ENCODE data around the gene ZNF408. TPM values are rescaled to one million over a fixed set of nuclear protein-coding genes. Genes with fewer than 3 reads are reported as not detected.

ZNF408 gene
- total and polyA plus RNA-seq, 2 of the 13 experiments (the other 11 are each of a cell fraction or from before 2014, with no cell fraction given), result 11.2 to 12.5 TPM

DNA sequence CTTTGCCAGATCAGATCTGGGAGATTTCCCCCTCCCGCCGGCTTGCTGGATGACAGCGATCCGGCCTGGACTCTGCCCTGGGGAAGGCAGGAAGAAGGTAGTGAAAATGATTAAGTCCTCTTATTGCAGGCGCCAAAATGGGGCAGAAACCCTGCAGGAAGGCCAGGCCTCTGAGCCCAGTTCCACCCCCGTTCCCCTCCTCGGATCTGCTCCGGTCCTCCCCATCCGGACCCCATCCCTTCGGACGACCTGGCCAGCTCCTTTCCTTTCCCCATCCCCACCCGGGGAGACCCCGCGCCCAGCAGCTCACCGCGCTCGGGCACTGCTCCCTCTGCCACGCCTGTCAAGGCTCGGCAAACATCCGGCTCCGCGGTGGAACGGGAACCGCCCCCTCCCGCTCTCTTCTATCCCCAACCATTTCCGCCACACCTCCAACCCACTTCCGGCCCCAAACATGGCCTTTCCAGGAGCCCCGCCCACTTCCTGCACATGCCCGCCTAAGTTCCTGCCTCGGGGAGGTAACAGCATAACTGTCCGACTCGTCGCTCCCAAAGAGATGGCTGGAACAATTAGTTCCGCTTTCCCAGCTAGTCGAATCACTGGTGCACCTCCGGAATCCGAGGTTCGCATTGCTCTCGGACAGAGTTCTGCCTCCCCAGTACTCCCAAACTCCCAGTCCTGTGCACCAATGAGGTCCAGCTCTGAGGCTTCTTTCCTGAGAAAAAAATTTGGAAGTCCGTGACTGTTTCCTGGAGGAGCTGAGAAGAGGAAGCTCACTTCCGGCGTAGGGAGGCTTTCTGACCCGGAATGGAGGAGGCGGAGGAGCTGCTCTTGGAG, at the start of gene ZNF408, which contains the start of gene ARHGAP1 (continued):
- TF ChIP-seq, protein P1, sequence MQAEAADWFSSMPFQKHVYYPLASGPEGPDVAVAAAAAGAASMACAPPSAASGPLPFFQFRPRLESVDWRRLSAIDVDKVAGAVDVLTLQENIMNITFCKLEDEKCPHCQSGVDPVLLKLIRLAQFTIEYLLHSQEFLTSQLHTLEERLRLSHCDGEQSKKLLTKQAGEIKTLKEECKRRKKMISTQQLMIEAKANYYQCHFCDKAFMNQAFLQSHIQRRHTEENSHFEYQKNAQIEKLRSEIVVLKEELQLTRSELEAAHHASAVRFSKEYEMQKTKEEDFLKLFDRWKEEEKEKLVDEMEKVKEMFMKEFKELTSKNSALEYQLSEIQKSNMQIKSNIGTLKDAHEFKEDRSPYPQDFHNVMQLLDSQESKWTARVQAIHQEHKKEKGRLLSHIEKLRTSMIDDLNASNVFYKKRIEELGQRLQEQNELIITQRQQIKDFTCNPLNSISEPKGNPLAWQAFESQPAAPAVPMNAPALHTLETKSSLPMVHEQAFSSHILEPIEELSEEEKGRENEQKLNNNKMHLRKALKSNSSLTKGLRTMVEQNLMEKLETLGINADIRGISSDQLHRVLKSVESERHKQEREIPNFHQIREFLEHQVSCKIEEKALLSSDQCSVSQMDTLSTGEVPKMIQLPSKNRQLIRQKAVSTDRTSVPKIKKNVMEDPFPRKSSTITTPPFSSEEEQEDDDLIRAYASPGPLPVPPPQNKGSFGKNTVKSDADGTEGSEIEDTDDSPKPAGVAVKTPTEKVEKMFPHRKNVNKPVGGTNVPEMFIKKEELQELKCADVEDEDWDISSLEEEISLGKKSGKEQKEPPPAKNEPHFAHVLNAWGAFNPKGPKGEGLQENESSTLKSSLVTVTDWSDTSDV (CRISPR knock-in tag; IDR thresholded peaks at IDR 0.05), result peak; percentile 6; the same call in 1 of the 2 replicates
- TF ChIP-seq EP300 (IDR thresholded peaks at IDR 0.05; ENCODE audit: low read depth in 2 of 2, low read length in 2 of 2) (peak in 1 of 2 experiments; percentile 37; a peak in 2 of 4 replicates), EP300 (CRISPR knock-in tag; IDR thresholded peaks at IDR 0.05; ENCODE audit: borderline replicate concordance) (no peak), RARA (CRISPR knock-in tag; IDR thresholded peaks at IDR 0.05) (peak; percentile 44; the same call in 1 of the 2 replicates), MEIS1 (CRISPR knock-in tag; IDR thresholded peaks at IDR 0.05; ENCODE audit: borderline replicate concordance) (peak; percentile 90; the same call in 1 of the 2 replicates), PCBP1 (IDR thresholded peaks at IDR 0.05; ENCODE audit: borderline replicate concordance, low read depth, low read length) (peak; percentile 92; the same call in 1 of the 2 replicates), MEF2D (CRISPR knock-in tag; IDR thresholded peaks at IDR 0.05) (peak; percentile 69; the same call in 1 of the 2 replicates), XBP1 (CRISPR knock-in tag; IDR thresholded peaks at IDR 0.05) (no peak), POLR2AphosphoS5 (IDR thresholded peaks at IDR 0.05; ENCODE audit: low read depth, low read length) (peak; percentile 95), NR3C1 (CRISPR knock-in tag; IDR thresholded peaks at IDR 0.05) (no peak), ZNF292 (CRISPR knock-in tag; IDR thresholded peaks at IDR 0.05; ENCODE audit: borderline replicate concordance, low read depth) (no peak), ZNF510 (CRISPR knock-in tag; IDR thresholded peaks at IDR 0.05; ENCODE audit: low read depth) (peak; percentile 58; the same call in 1 of the 2 replicates), KLF16 (CRISPR knock-in tag; IDR thresholded peaks at IDR 0.05) (peak in 1 of 2 experiments; percentile 100; a peak in 2 of 4 replicates), TMF1 (CRISPR knock-in tag; IDR thresholded peaks at IDR 0.05; ENCODE audit: low read depth) (peak; percentile 75; the same call in 1 of the 2 replicates), ZNF749 (CRISPR knock-in tag; IDR thresholded peaks at IDR 0.05; ENCODE audit: borderline replicate concordance) (peak; percentile 86), ZNF598 (CRISPR knock-in tag; IDR thresholded peaks at IDR 0.05; ENCODE audit: borderline replicate concordance) (peak; percentile 75; the same call in 1 of the 2 replicates), NKX3-1 (CRISPR knock-in tag; IDR thresholded peaks at IDR 0.05) (peak; percentile 24; the same call in 1 of the 2 replicates), ZNF329 (CRISPR knock-in tag; IDR thresholded peaks at IDR 0.05; ENCODE audit: low read depth) (peak; percentile 46; the same call in 1 of the 2 replicates), MEIS2 (CRISPR knock-in tag; IDR thresholded peaks at IDR 0.05) (peak; percentile 91), CBFB (CRISPR knock-in tag; IDR thresholded peaks at IDR 0.05) (0 out of 2 replicates have a peak, but pooled peaks have one; percentile 48)
- TF ChIP-seq, protein P2, sequence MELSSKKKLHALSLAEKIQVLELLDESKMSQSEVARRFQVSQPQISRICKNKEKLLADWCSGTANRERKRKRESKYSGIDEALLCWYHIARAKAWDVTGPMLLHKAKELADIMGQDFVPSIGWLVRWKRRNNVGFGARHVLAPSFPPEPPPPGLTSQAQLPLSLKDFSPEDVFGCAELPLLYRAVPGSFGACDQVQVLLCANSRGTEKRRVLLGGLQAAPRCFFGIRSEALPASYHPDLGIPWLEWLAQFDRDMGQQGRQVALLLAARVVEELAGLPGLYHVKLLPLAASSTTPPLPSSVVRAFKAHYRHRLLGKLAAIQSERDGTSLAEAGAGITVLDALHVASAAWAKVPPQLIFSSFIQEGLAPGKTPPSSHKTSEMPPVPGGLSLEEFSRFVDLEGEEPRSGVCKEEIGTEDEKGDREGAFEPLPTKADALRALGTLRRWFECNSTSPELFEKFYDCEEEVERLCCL (CRISPR knock-in tag; IDR thresholded peaks at IDR 0.05; ENCODE audit: borderline replicate concordance), result peak; percentile 78; the same call in 1 of the 2 replicates
- TF ChIP-seq, protein P3, sequence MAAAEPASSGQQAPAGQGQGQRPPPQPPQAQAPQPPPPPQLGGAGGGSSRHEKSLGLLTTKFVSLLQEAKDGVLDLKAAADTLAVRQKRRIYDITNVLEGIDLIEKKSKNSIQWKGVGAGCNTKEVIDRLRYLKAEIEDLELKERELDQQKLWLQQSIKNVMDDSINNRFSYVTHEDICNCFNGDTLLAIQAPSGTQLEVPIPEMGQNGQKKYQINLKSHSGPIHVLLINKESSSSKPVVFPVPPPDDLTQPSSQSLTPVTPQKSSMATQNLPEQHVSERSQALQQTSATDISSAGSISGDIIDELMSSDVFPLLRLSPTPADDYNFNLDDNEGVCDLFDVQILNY (CRISPR knock-in tag; conservative IDR thresholded peaks at IDR 0.05), result 0 out of 2 replicates have a peak, but pooled peaks have one; percentile 19
- TF ChIP-seq, protein P4, sequence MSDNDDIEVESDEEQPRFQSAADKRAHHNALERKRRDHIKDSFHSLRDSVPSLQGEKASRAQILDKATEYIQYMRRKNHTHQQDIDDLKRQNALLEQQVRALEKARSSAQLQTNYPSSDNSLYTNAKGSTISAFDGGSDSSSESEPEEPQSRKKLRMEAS (IDR thresholded peaks at IDR 0.05), result peak; percentile 82
- TF ChIP-seq, protein P5, sequence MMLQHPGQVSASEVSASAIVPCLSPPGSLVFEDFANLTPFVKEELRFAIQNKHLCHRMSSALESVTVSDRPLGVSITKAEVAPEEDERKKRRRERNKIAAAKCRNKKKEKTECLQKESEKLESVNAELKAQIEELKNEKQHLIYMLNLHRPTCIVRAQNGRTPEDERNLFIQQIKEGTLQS (CRISPR knock-in tag; IDR thresholded peaks at IDR 0.05), result no peak
